K562 (cell line): ENCODE data around the gene PPIF. TPM values are rescaled to one million over a fixed set of nuclear protein-coding genes. Genes with fewer than 3 reads are reported as not detected.

ENCODE experiments used
- ATAC-seq: fragments of 200-7000 bp; cut with Tn5 transposase; 3 replicates; pipeline ENCODE4 v1.9.1; 2020; ENCODE audit warnings: moderate library complexity
- BruUV-seq: library from RNA; stranded (reverse); fragments of 400-500 nt; replicated peaks from 2 replicates; lab custom pipeline; 2021; lab: Mats Ljungman, UMichigan
- CTCF ChIA-PET: fragments of 300-600 bp; formaldehyde crosslinking; extraction: SDS; loops from one replicate; lab custom pipeline; 2021; ENCODE audit warnings: low intra/inter-chr PET ratio; lab: Yijun Ruan, JAX
- POLR2A ChIA-PET: fragments of 300-600, 350-650 bp; sonication (Branson Sonifier 250); formaldehyde crosslinking; extraction: SDS; loops from one replicate; lab custom pipeline; 2021; ENCODE audit warnings: antibody characterized with exemption, inconsistent platforms; lab: Yijun Ruan, JAX
- DNase-seq, 4 experiments: peaks; one replicate each; pipeline versions ENCODE4 v3.0.0 to v3.0.0-alpha.2; 2011 to 2018; ENCODE audit warnings: low spot score in 3 of 4, mixed read lengths in 3 of 4; ENCODE audit errors: extremely low read depth in 1 of 4
- FAIRE-seq: peaks from 2 replicates; lab custom pipeline; 2011; peaks lifted over from hg19 to GRCh38; lab: Jason Lieb, UNC
- H2AFZ ChIP-seq: 2 replicates; pipeline ENCODE4 v1.6.0; 2011; ENCODE audit warnings: low read depth, low read length, control low read depth, inconsistent platforms
- H3K27ac ChIP-seq: fragments of 200-600 bp; 3 replicates; pipeline ENCODE4 v1.8.0; 2011; ENCODE audit warnings: low read depth, mild to moderate bottlenecking, control low read depth, inconsistent platforms, low read length, moderate library complexity, mixed read lengths; ENCODE audit errors: extremely low read depth
- H3K27me3 ChIP-seq, 2 experiments: fragments of 300-600 bp in 1 of 2; 2 replicates in 1 of 2; 3 replicates in 1 of 2; pipeline versions ENCODE4 v1.6.0 to v1.8.0; 2011; ENCODE audit warnings: inconsistent platforms in 2 of 2, low read length in 2 of 2, mild to moderate bottlenecking in 1 of 2, mixed read lengths in 1 of 2, moderate library complexity in 1 of 2; ENCODE audit not compliant: control insufficient read depth in 2 of 2, insufficient read depth in 2 of 2
- H3K36me3 ChIP-seq: fragments of 300-600 bp; 3 replicates; pipeline ENCODE4 v1.8.0; 2011; ENCODE audit warnings: mild to moderate bottlenecking, low read length, inconsistent platforms; ENCODE audit not compliant: control insufficient read depth, insufficient read depth
- H3K4me1 ChIP-seq, 2 experiments: fragments of 200-600 bp in 1 of 2; replicated peaks in 1 of 2; 2 replicates in 1 of 2; 3 replicates in 1 of 2; pipeline versions ENCODE4 v1.5.1 to v1.8.0; 2011; ENCODE audit warnings: inconsistent platforms in 2 of 2, low read length in 2 of 2, mild to moderate bottlenecking in 1 of 2, mixed read lengths in 1 of 2, moderate library complexity in 1 of 2; ENCODE audit not compliant: control insufficient read depth in 2 of 2, insufficient read depth in 2 of 2
- H3K4me2 ChIP-seq: 2 replicates; pipeline ENCODE4 v1.6.1; 2011; ENCODE audit warnings: low read length, control low read depth, inconsistent platforms, mixed read lengths; ENCODE audit not compliant: insufficient read depth
- H3K4me3 ChIP-seq: fragments of 200-600 bp; sonication (generic), shearing (Covaris generic); 2 replicates; pipeline ENCODE4 v1.5.1; 2016; ENCODE audit warnings: control low read depth, inconsistent platforms
- H3K79me2 ChIP-seq: fragments of 200-600 bp; 3 replicates; pipeline ENCODE4 v1.8.0; 2011; ENCODE audit warnings: low read length, inconsistent platforms; ENCODE audit not compliant: control insufficient read depth, insufficient read depth
- H3K9ac ChIP-seq, 2 experiments: 2 replicates each; pipeline versions ENCODE4 v1.6.0 to v1.6.1; 2011; ENCODE audit warnings: low read depth in 2 of 2, low read length in 2 of 2, control low read depth in 1 of 2, inconsistent platforms in 1 of 2, mild to moderate bottlenecking in 1 of 2, mixed read lengths in 1 of 2; ENCODE audit not compliant: insufficient read depth in 1 of 2
- H3K9me1 ChIP-seq: one replicate; pipeline ENCODE4 v1.6.0; 2011; ENCODE audit warnings: inconsistent platforms, mild to moderate bottlenecking, low read length, moderate library complexity; ENCODE audit not compliant: control insufficient read depth, insufficient read depth
- H3K9me3 ChIP-seq: replicated peaks from 2 replicates; pipeline ENCODE4 v1.5.1; 2011; ENCODE audit warnings: low read depth, low read length, inconsistent platforms; ENCODE audit not compliant: control insufficient read depth, insufficient read depth
- H4K20me1 ChIP-seq: replicated peaks from 2 replicates; pipeline ENCODE4 v1.6.1; 2011; ENCODE audit warnings: low read length, inconsistent platforms, mixed read lengths; ENCODE audit not compliant: control insufficient read depth, insufficient read depth
- CHCHD3 ChIP-seq: fragments of 250-450 bp; sonication (Bioruptor Pico); IDR thresholded peaks from 2 replicates; pipeline ENCODE4 v2.1.2; 2022; ENCODE audit warnings: mild to moderate bottlenecking
- HINFP ChIP-seq: fragments of 450-650 bp; conservative IDR thresholded peaks from 2 replicates; pipeline ENCODE4 v1.6.1; 2016; ENCODE audit warnings: missing genetic modification characterization, low read depth, mild to moderate bottlenecking, control low read depth, missing compliant biosample characterization
- JUND ChIP-seq, 2 experiments: IDR thresholded peaks; 2 replicates in 1 of 2; 3 replicates in 1 of 2; pipeline ENCODE4 v1.6.1; 2011; ENCODE audit warnings: borderline replicate concordance in 2 of 2, low read depth in 2 of 2, low read length in 2 of 2, improper control_type of control experiment in 1 of 2, missing biosample characterization in 1 of 2, missing genetic modification characterization in 1 of 2, missing genetic modification reagents in 1 of 2
- MYNN ChIP-seq, 2 experiments: sonication (generic); formaldehyde crosslinking in 1 of 2; IDR thresholded peaks; 2 replicates each; pipeline versions ENCODE4 v1.5.0 to v1.6.1; 2016 to 2020; ENCODE audit warnings: antibody characterized with exemption in 1 of 2, missing genetic modification reagents in 1 of 2
- RBM17 ChIP-seq: fragments of 200-400 bp; formaldehyde crosslinking; IDR thresholded peaks from 2 replicates; pipeline ENCODE4 v1.6.1; 2017; ENCODE audit warnings: low read depth, mild to moderate bottlenecking, low read length, borderline replicate concordance
- SREBF1 ChIP-seq: fragments of 150-350 bp; IDR thresholded peaks from 2 replicates; pipeline ENCODE4 v1.6.1; 2014; ENCODE audit warnings: antibody characterized with exemption, low read depth, low read length, borderline replicate concordance
- SRSF7 ChIP-seq: fragments of 200-400 bp; formaldehyde crosslinking; optimal IDR thresholded peaks from 2 replicates; pipeline ENCODE3; 2017; ENCODE audit warnings: mild to moderate bottlenecking, low read depth, low read length
- STAG1 ChIP-seq: sonication (generic); formaldehyde crosslinking; IDR thresholded peaks from 2 replicates; pipeline ENCODE4 v1.5.0; 2020; ENCODE audit warnings: missing genetic modification reagents, borderline replicate concordance
- WGBS: fragments of 100-300 bp; shearing (Covaris generic); methylation state at CpG from one replicate; pipeline ENCODE4 v1.1.6; 2016; ENCODE audit warnings: low coverage, mixed read lengths; ENCODE audit not compliant: insufficient coverage; ENCODE audit errors: missing lambda C conversion rate; 5-methylcytosine and 5-hydroxymethylcytosine counted together
- in situ Hi-C: fragments of 300-500 bp; cut with MboI; formaldehyde crosslinking; loops from 4 replicates; pipeline ENCODE4 v1.15.0; 2018; ENCODE audit warnings: inconsistent platforms, mixed read lengths
- intact Hi-C: fragments of 100-400 bp; cut with micrococcal nuclease; formaldehyde crosslinking; loops from 2 replicates; pipeline ENCODE4 v1.14.2; 2022
- polyA plus RNA-seq, 8 experiments: library from polyadenylated mRNA; depleted of rRNA in 4 of 8; stranded (reverse) in 5 of 8; unstranded in 3 of 8; fragments of >200 nt; fragmentation: Nextera tagmentation in 2 of 8; fragmentation: Illumina TruSeq in 1 of 8; extraction: Ambion mirVana in 2 of 8; extraction: Trizol in 1 of 8; gene quantifications; 2 replicates each; pipeline versions ENCODE4 v1.2.1 to v1.2.3, GENCODE V29; 2011 to 2014; ENCODE audit warnings: inconsistent platforms in 1 of 8, missing spikeins in 1 of 8
- total RNA-seq, 7 experiments: library from RNA; depleted of rRNA in 6 of 7; stranded (reverse); fragments of >200 nt in 6 of 7; fragmentation: Illumina TruSeq in 2 of 7; extraction: Trizol in 2 of 7; gene quantifications; 2 replicates each; pipeline versions ENCODE4 v1.2.1 to v1.2.3, GENCODE V29; 2011 to 2021; ENCODE audit warnings: low replicate concordance in 1 of 7
- TF ChIP-seq, protein P1 (sequence below), 2 experiments: fragments of 450-650 bp in 1 of 2; sonication (generic) in 1 of 2; formaldehyde crosslinking in 1 of 2; IDR thresholded peaks in 1 of 2; conservative IDR thresholded peaks in 1 of 2; 2 replicates each; pipeline versions ENCODE4 v1.6.1 to v1.8.1; 2016 to 2023; ENCODE audit warnings: mild to moderate bottlenecking in 2 of 2, moderate library complexity in 2 of 2, inconsistent platforms in 1 of 2, missing genetic modification reagents in 1 of 2
- TF ChIP-seq, protein P2 (sequence below): fragments of 250-450 bp; sonication (Bioruptor Pico); IDR thresholded peaks from 2 replicates; pipeline ENCODE4 v1.4.0; 2020; ENCODE audit warnings: mild to moderate bottlenecking
- TF ChIP-seq, protein P3 (sequence below): fragments of 450-650 bp; IDR thresholded peaks from 2 replicates; pipeline ENCODE4 v1.6.1; 2018; ENCODE audit not compliant: partially characterized antibody

The PPIF gene
- total and polyA plus RNA-seq, 9 of the 15 experiments (the other 6 are each of a cell fraction or from before 2014, with no cell fraction given), result 40.9 to 287 (median 117) TPM

DNA sequence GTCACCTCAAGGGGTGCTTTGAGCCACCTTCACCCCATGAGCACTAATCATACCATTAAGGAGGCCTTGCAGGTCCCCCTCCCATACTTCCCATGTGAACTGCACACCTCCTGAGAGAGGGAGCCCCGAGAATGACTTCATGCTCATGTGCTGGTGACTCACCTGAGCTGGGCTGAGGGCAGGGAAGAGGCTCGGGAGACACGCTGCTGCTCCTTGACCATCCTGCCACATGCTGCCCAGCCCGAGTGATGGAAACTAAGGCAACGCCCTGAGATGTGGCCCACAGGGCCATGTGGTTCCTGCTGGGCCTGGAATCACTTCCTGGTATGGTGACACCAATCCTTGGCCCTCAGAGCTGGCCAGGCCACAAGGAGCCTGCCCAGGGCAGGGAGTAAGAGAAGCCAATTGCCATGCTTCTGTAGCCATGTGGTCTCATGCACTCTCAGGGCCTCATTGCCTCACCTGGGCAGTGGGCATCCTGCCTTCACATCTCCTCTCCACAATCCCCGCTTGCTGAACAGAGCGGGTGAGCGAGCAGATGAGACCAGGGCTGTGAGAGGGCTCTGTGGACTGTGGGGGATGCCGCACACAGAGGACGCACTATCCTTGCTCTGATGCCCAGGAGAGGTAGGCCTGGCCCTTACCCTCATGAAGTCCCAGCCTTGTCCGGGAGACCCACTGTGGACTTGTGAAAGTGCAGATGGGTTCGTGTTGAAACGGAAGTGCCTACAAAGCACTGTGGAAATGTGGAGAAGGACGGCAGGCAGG lies 18.3 kb upstream of the PPIF start:
- no peak for FAIRE-seq
- no TSS peak for BruUV-seq
- Histone ChIP-seq H3K36me3 (no peaks in the 10 kb centered on the region), H3K4me3 (no peak overlapping the region), H4K20me1 (0 out of 2 replicates have a peak, but pooled peaks cover 4% of the 10 kb centered on the region), H3K27ac (no peak overlapping the region), H3K79me2 (no peaks in the 10 kb centered on the region), H3K27me3 (peaks cover 13 to 51% of the 10 kb centered on the region in 2 experiments), H3K9ac (0 out of 4 replicates have a peak overlapping the region, but pooled peaks of 1 of the 2 experiments have one; percentile 41), H3K4me2 (no peak overlapping the region), H3K9me3 (no peaks in the 10 kb centered on the region), H3K4me1 (no peaks in the 10 kb centered on the region), H3K9me1 (no peaks in the 10 kb centered on the region), H2AFZ (no peak overlapping the region)
- in situ Hi-C loops, result no loop called here
- ATAC-seq, result no peak
- DNase-seq, result no peak
- ChIA-PET CTCF (no interaction called here), POLR2A (interaction anchor here (1.6 to 1.7 kb wide), 2 partner anchors 8 to 14 kb away, joined by 3 to 5 read pairs; no protein-coding TSS in a partner anchor)
- 21% methylated on average over 14 of the region's 14 CpGs for WGBS
- intact Hi-C loops, result no loop called here
- TF ChIP-seq, protein P1, sequence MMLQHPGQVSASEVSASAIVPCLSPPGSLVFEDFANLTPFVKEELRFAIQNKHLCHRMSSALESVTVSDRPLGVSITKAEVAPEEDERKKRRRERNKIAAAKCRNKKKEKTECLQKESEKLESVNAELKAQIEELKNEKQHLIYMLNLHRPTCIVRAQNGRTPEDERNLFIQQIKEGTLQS (IDR thresholded peaks at IDR 0.05), result peak; percentile 82
- TF ChIP-seq, protein P1 (CRISPR knock-in tag; conservative IDR thresholded peaks at IDR 0.05), result no peak
- TF ChIP-seq RBM17 (no peak), MYNN (IDR thresholded peaks at IDR 0.05) (no peak), MYNN (CRISPR knock-in tag; IDR thresholded peaks at IDR 0.05) (no peak), JUND (IDR thresholded peaks at IDR 0.05; ENCODE audit: borderline replicate concordance, low read depth, low read length) (peak; percentile 60; the same call in 1 of the 2 replicates), JUND (tag; IDR thresholded peaks at IDR 0.05; ENCODE audit: borderline replicate concordance, low read depth, low read length) (no peak), CHCHD3 (no peak), SREBF1 (no peak), SRSF7 (no peak), STAG1 (0 out of 2 replicates have a peak, but pooled peaks have one; percentile 12), HINFP (tag) (no peak)
- TF ChIP-seq, protein P2, sequence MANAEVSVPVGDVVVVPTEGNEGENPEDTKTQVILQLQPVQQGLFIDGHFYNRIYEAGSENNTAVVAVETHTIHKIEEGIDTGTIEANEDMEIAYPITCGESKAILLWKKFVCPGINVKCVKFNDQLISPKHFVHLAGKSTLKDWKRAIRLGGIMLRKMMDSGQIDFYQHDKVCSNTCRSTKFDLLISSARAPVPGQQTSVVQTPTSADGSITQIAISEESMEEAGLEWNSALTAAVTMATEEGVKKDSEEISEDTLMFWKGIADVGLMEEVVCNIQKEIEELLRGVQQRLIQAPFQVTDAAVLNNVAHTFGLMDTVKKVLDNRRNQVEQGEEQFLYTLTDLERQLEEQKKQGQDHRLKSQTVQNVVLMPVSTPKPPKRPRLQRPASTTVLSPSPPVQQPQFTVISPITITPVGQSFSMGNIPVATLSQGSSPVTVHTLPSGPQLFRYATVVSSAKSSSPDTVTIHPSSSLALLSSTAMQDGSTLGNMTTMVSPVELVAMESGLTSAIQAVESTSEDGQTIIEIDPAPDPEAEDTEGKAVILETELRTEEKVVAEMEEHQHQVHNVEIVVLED (CRISPR knock-in tag), result no peak
- TF ChIP-seq, protein P3, sequence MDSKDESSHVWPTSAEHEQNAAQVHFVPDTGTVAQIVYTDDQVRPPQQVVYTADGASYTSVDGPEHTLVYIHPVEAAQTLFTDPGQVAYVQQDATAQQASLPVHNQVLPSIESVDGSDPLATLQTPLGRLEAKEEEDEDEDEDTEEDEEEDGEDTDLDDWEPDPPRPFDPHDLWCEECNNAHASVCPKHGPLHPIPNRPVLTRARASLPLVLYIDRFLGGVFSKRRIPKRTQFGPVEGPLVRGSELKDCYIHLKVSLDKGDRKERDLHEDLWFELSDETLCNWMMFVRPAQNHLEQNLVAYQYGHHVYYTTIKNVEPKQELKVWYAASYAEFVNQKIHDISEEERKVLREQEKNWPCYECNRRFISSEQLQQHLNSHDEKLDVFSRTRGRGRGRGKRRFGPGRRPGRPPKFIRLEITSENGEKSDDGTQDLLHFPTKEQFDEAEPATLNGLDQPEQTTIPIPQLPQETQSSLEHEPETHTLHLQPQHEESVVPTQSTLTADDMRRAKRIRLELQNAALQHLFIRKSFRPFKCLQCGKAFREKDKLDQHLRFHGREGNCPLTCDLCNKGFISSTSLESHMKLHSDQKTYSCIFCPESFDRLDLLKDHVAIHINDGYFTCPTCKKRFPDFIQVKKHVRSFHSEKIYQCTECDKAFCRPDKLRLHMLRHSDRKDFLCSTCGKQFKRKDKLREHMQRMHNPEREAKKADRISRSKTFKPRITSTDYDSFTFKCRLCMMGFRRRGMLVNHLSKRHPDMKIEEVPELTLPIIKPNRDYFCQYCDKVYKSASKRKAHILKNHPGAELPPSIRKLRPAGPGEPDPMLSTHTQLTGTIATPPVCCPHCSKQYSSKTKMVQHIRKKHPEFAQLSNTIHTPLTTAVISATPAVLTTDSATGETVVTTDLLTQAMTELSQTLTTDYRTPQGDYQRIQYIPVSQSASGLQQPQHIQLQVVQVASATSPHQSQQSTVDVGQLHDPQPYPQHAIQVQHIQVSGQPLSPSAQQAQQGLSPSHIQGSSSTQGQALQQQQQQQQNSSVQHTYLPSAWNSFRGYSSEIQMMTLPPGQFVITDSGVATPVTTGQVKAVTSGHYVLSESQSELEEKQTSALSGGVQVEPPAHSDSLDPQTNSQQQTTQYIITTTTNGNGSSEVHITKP, result no peak
